ENCODE measurements around the gene DCLK2. TPM values are rescaled to one million over a fixed set of nuclear protein-coding genes. Genes with fewer than 3 reads are reported as not detected.

DCLK2 gene
- total and polyA plus RNA-seq, 2 of the 13 experiments (the other 11 are each of a cell fraction or from before 2014, with no cell fraction given): not detected

DNA sequence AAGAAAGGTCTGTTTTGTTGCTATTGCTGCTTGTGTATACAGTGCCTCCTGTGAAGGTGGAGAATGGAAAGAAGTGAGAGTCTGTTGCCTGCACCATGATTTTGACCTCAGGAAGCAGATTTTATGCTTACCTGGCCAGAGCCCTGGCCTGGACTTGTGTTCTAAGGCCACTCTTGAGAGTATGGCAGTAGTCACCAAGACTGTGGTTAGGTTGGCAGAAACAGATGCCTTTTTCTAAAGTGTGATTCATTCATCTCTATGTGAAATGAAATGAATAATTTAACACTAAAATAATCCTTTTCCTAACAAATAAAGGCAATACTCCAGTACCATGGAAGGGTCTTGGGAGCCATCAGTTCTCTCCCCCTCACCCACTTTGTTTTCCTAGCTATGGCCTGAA, 161.8 kb downstream of the DCLK2 start (continued):
- TF ChIP-seq, protein P1, sequence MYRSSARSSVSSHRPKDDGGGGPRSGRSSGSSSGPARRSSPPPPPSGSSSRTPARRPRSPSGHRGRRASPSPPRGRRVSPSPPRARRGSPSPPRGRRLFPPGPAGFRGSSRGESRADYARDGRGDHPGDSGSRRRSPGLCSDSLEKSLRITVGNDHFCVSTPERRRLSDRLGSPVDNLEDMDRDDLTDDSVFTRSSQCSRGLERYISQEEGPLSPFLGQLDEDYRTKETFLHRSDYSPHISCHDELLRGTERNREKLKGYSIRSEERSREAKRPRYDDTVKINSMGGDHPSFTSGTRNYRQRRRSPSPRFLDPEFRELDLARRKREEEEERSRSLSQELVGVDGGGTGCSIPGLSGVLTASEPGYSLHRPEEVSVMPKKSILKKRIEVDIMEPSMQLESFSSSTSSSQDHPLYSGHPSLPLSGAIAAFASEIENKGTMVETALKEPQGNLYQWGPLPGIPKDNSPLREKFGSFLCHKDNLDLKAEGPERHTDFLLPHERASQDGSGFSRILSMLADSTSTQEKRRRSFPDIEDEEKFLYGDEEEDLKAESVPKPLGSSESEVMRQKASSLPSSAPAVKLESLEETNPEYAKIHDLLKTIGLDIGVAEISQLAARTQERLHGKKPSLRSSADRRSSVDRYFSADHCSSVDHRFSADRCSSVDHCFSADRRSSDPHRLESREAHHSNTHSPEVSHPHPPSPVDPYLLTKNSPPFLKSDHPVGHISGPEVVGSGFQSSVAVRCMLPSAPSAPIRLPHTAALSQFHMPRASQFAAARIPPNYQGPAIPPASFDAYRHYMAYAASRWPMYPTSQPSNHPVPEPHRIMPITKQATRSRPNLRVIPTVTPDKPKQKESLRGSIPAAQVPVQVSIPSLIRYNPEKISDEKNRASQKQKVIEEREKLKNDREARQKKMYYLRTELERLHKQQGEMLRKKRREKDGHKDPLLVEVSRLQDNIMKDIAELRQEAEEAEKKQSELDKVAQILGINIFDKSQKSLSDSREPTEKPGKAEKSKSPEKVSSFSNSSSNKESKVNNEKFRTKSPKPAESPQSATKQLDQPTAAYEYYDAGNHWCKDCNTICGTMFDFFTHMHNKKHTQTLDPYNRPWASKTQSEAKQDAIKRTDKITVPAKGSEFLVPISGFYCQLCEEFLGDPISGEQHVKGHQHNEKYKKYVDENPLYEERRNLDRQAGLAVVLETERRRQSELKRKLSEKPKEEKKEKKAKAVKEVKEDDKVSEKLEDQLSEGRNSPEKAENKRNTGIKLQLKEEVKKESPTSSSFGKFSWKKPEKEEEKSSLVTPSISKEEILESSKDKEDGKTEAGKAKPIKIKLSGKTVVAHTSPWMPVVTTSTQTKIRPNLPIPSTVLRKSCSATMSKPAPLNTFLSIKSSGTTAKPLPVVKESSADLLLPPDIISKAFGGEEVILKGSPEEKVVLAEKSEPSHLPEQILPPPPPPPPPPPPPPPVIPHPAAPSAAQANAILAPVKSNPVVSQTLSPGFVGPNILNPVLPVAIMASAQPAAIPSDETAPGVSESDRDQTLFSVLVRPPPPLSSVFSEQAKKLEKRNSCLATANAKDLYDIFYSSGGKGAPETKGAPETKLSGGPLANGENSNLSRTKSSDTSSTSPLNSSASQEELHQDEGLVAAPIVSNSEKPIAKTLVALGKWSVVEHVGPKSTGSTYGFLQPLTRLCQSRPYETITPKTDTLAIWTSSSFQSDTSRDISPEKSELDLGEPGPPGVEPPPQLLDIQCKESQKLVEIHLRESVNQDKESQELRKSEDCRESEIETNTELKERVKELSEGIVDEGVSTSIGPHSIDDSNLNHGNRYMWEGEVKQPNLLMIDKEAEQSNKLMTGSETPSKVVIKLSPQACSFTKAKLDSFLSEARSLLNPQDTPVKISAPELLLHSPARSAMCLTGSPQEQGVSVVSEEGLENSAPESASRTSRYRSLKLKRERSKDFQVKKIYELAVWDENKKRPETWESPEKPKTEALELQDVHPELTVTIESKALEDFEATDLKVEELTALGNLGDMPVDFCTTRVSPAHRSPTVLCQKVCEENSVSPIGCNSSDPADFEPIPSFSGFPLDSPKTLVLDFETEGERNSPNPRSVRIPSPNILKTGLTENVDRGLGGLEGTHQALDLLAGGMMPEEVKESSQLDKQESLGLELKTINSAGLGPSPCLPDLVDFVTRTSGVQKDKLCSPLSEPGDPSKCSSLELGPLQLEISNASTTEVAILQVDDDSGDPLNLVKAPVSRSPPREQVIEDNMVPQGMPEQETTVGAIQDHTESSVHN (CRISPR knock-in tag; IDR thresholded peaks at IDR 0.05): no peak
- TF ChIP-seq CREM (IDR thresholded peaks at IDR 0.05): no peak
- no peak for TF ChIP-seq CREM (CRISPR knock-in tag; IDR thresholded peaks at IDR 0.05)
- TF ChIP-seq, protein P2, sequence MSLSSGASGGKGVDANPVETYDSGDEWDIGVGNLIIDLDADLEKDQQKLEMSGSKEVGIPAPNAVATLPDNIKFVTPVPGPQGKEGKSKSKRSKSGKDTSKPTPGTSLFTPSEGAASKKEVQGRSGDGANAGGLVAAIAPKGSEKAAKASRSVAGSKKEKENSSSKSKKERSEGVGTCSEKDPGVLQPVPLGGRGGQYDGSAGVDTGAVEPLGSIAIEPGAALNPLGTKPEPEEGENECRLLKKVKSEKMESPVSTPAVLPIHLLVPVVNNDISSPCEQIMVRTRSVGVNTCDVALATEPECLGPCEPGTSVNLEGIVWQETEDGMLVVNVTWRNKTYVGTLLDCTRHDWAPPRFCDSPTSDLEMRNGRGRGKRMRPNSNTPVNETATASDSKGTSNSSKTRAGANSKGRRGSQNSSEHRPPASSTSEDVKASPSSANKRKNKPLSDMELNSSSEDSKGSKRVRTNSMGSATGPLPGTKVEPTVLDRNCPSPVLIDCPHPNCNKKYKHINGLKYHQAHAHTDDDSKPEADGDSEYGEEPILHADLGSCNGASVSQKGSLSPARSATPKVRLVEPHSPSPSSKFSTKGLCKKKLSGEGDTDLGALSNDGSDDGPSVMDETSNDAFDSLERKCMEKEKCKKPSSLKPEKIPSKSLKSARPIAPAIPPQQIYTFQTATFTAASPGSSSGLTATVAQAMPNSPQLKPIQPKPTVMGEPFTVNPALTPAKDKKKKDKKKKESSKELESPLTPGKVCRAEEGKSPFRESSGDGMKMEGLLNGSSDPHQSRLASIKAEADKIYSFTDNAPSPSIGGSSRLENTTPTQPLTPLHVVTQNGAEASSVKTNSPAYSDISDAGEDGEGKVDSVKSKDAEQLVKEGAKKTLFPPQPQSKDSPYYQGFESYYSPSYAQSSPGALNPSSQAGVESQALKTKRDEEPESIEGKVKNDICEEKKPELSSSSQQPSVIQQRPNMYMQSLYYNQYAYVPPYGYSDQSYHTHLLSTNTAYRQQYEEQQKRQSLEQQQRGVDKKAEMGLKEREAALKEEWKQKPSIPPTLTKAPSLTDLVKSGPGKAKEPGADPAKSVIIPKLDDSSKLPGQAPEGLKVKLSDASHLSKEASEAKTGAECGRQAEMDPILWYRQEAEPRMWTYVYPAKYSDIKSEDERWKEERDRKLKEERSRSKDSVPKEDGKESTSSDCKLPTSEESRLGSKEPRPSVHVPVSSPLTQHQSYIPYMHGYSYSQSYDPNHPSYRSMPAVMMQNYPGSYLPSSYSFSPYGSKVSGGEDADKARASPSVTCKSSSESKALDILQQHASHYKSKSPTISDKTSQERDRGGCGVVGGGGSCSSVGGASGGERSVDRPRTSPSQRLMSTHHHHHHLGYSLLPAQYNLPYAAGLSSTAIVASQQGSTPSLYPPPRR (CRISPR knock-in tag; IDR thresholded peaks at IDR 0.05; ENCODE audit: borderline replicate concordance): no peak
- TF ChIP-seq RNF2 (conservative IDR thresholded peaks at IDR 0.05; ENCODE audit: low read depth): no peak
- no peak for TF ChIP-seq POLR2AphosphoS2 (IDR thresholded peaks at IDR 0.05; ENCODE audit: low read depth, low read length)
- no peak for TF ChIP-seq KMT2B (CRISPR knock-in tag; IDR thresholded peaks at IDR 0.05)
- TF ChIP-seq, protein P3, sequence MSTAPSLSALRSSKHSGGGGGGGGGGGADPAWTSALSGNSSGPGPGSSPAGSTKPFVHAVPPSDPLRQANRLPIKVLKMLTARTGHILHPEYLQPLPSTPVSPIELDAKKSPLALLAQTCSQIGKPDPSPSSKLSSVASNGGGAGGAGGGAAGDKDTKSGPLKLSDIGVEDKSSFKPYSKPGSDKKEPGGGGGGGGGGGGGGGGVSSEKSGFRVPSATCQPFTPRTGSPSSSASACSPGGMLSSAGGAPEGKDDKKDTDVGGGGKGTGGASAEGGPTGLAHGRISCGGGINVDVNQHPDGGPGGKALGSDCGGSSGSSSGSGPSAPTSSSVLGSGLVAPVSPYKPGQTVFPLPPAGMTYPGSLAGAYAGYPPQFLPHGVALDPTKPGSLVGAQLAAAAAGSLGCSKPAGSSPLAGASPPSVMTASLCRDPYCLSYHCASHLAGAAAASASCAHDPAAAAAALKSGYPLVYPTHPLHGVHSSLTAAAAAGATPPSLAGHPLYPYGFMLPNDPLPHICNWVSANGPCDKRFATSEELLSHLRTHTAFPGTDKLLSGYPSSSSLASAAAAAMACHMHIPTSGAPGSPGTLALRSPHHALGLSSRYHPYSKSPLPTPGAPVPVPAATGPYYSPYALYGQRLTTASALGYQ (CRISPR knock-in tag; IDR thresholded peaks at IDR 0.05): no peak
- no peak for TF ChIP-seq ZBTB8A (CRISPR knock-in tag; IDR thresholded peaks at IDR 0.05; ENCODE audit: borderline replicate concordance, low read depth)
- TF ChIP-seq, protein P4, sequence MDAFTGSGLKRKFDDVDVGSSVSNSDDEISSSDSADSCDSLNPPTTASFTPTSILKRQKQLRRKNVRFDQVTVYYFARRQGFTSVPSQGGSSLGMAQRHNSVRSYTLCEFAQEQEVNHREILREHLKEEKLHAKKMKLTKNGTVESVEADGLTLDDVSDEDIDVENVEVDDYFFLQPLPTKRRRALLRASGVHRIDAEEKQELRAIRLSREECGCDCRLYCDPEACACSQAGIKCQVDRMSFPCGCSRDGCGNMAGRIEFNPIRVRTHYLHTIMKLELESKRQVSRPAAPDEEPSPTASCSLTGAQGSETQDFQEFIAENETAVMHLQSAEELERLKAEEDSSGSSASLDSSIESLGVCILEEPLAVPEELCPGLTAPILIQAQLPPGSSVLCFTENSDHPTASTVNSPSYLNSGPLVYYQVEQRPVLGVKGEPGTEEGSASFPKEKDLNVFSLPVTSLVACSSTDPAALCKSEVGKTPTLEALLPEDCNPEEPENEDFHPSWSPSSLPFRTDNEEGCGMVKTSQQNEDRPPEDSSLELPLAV (CRISPR knock-in tag; conservative IDR thresholded peaks at IDR 0.05; ENCODE audit: low read depth): no peak
- TF ChIP-seq GTF2F1 (IDR thresholded peaks at IDR 0.05; ENCODE audit: low read length): no peak
